WTC11 (cell line): ENCODE results near the gene GAGE12J. TPM values are rescaled to one million over a fixed set of nuclear protein-coding genes. Genes with fewer than 3 reads are reported as not detected.
A peak's percentile ranks its signal among the peaks of the same experiment; 100 is the strongest.

ENCODE experiments used
- ATAC-seq: fragments of 200-7000 bp; cut with Tn5 transposase; 2 replicates; pipeline ENCODE4 v1.10.0; 2021; ENCODE audit warnings: mild to moderate bottlenecking, moderate library complexity
- CTCF ChIA-PET: fragments of 300-600 bp; sonication (Branson Sonifier 250); formaldehyde crosslinking; loops from one replicate; lab custom pipeline; 2021; ENCODE audit warnings: antibody characterized with exemption; lab: Charles Lee
- POLR2A ChIA-PET: fragments of 350-600 bp; sonication (Branson Sonifier 250); formaldehyde crosslinking; loops from one replicate; lab custom pipeline; 2021; ENCODE audit warnings: antibody characterized with exemption; lab: Charles Lee
- DNase-seq: peaks from one replicate; pipeline ENCODE4 v3.0.0; 2021; ENCODE audit warnings: low spot score
- H3K27ac Mint-ChIP-seq: 2 replicates; pipeline ENCODE4 v1.8.0; 2021; ENCODE audit warnings: mixed read lengths
- H3K27me3 Mint-ChIP-seq: 2 replicates; pipeline ENCODE4 v1.8.0; 2021; ENCODE audit warnings: low read depth, mild to moderate bottlenecking, moderate library complexity, mixed read lengths
- H3K36me3 Mint-ChIP-seq: 2 replicates; pipeline ENCODE4 v1.8.0; 2021; ENCODE audit warnings: mixed read lengths
- H3K4me1 Mint-ChIP-seq: 2 replicates; pipeline ENCODE4 v1.8.0; 2022; ENCODE audit warnings: mixed read lengths
- H3K4me3 Mint-ChIP-seq: 2 replicates; pipeline ENCODE4 v1.8.0; 2021; ENCODE audit warnings: mild to moderate bottlenecking, moderate library complexity, mixed read lengths
- H3K9me3 Mint-ChIP-seq: 2 replicates; pipeline ENCODE4 v1.8.0; 2021; ENCODE audit warnings: mixed read lengths
- ATF1 ChIP-seq: sonication (generic); formaldehyde crosslinking; IDR thresholded peaks from 2 replicates; pipeline ENCODE4 v1.8.1; 2023; ENCODE audit warnings: mild to moderate bottlenecking, moderate library complexity, missing genetic modification reagents
- EMX1 ChIP-seq: fragments of 250-450 bp; sonication (Bioruptor Pico); IDR thresholded peaks from 2 replicates; pipeline ENCODE4 v1.8.0; 2021; ENCODE audit warnings: mild to moderate bottlenecking
- FOXJ3 ChIP-seq: sonication (generic); formaldehyde crosslinking; IDR thresholded peaks from 2 replicates; pipeline ENCODE4 v1.9.0; 2021; ENCODE audit warnings: missing genetic modification reagents, mild to moderate bottlenecking, borderline replicate concordance
- FOXK1 ChIP-seq: sonication (generic); formaldehyde crosslinking; IDR thresholded peaks from 2 replicates; pipeline ENCODE4 v1.8.0; 2022; ENCODE audit warnings: mild to moderate bottlenecking, moderate library complexity, missing genetic modification reagents
- GTF2I ChIP-seq: fragments of 250-450 bp; sonication (Bioruptor Pico); conservative IDR thresholded peaks from 2 replicates; pipeline ENCODE4 v1.4.0; 2021; ENCODE audit warnings: mild to moderate bottlenecking
- MYBL2 ChIP-seq: sonication (generic); formaldehyde crosslinking; IDR thresholded peaks from 2 replicates; pipeline ENCODE4 v1.8.1; 2023; ENCODE audit warnings: mild to moderate bottlenecking, moderate library complexity, missing genetic modification reagents
- NR2C2 ChIP-seq: sonication (generic); formaldehyde crosslinking; IDR thresholded peaks from 2 replicates; pipeline ENCODE4 v1.8.0; 2022; ENCODE audit warnings: mild to moderate bottlenecking, missing genetic modification reagents
- NR3C1 ChIP-seq: sonication (generic); formaldehyde crosslinking; conservative IDR thresholded peaks from 2 replicates; pipeline ENCODE4 v1.8.1; 2023; ENCODE audit warnings: low read depth, mild to moderate bottlenecking, missing genetic modification reagents
- TEAD1 ChIP-seq: sonication (generic); formaldehyde crosslinking; IDR thresholded peaks from 2 replicates; pipeline ENCODE4 v1.8.0; 2022; ENCODE audit warnings: mild to moderate bottlenecking, missing genetic modification reagents
- total RNA-seq: library from RNA; stranded (reverse); gene quantifications from 3 replicates; pipeline ENCODE4 v1.2.3, GENCODE V29; 2021
- TF ChIP-seq, protein P1 (sequence below): fragments of 250-450 bp; sonication (Bioruptor Pico); IDR thresholded peaks from 2 replicates; pipeline ENCODE4 v1.9.0; 2021; ENCODE audit warnings: mild to moderate bottlenecking, borderline replicate concordance
- TF ChIP-seq, protein P2 (sequence below): sonication (generic); formaldehyde crosslinking; IDR thresholded peaks from 2 replicates; pipeline ENCODE4 v1.8.1; 2022; ENCODE audit warnings: missing genetic modification reagents, borderline replicate concordance
- TF ChIP-seq, protein P3 (sequence below): sonication (generic); formaldehyde crosslinking; IDR thresholded peaks from 2 replicates; pipeline ENCODE4 v1.8.0; 2023; ENCODE audit warnings: mild to moderate bottlenecking, missing genetic modification reagents
- TF ChIP-seq, protein P4 (sequence below): sonication (generic); formaldehyde crosslinking; IDR thresholded peaks from 2 replicates; pipeline ENCODE4 v1.8.1; 2022; ENCODE audit warnings: low read depth, missing genetic modification reagents, borderline replicate concordance
- TF ChIP-seq, protein P5 (sequence below): sonication (generic); formaldehyde crosslinking; IDR thresholded peaks from 2 replicates; pipeline ENCODE4 v1.8.1; 2022; ENCODE audit warnings: mild to moderate bottlenecking, moderate library complexity, missing genetic modification reagents
- TF ChIP-seq, protein P6 (sequence below): fragments of 250-450 bp; sonication (Bioruptor Pico); IDR thresholded peaks from 2 replicates; pipeline ENCODE4 v2.1.2; 2022; ENCODE audit warnings: mild to moderate bottlenecking, moderate library complexity
- TF ChIP-seq, protein P7 (sequence below): sonication (generic); formaldehyde crosslinking; IDR thresholded peaks from 2 replicates; pipeline ENCODE4 v1.8.0; 2022; ENCODE audit warnings: mild to moderate bottlenecking, missing genetic modification reagents
- TF ChIP-seq, protein P8 (sequence below): sonication (generic); formaldehyde crosslinking; IDR thresholded peaks from 2 replicates; pipeline ENCODE4 v1.8.0; 2022; ENCODE audit warnings: missing genetic modification reagents

Gene GAGE12J
- total RNA-seq, 1 experiment from 2014 or later = not detected

DNA sequence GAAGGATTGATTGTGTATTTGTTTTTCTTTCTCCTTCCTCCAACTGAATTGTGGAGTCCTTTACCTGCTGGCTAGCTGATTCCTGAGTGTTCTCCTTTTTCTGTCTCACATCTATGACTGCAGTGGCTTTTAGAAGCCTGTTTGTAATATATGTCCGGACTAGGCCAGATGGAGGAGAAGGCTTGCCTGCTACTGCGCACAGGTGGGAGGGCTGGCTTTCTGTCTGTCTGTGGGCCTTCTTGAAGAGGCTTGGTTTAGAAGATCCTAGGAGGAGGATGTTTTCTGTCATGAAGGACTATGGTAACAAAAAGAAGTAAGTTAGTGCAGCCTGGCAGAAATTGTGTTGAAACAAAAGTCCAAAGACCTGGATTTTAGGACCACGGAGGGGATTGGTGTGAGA lies 43.8 kb upstream of the GAGE12J start:
- Mint-ChIP-seq H3K36me3 (peaks cover under 1% of the 10 kb centered on the region; the same call in 1 of the 2 replicates), H3K4me3 (no peak overlapping the region), H3K4me1 (peaks cover 17% of the 10 kb centered on the region), H3K27ac (0 out of 2 replicates have a peak overlapping the region, but pooled peaks have one; percentile 54), H3K9me3 (no peaks in the 10 kb centered on the region), H3K27me3 (no peaks in the 10 kb centered on the region)
- DNase-seq (no peak), ATAC-seq (no peak)
- POLR2A ChIA-PET = no interaction called here
- CTCF ChIA-PET = no interaction called here
- TF ChIP-seq, protein P1, sequence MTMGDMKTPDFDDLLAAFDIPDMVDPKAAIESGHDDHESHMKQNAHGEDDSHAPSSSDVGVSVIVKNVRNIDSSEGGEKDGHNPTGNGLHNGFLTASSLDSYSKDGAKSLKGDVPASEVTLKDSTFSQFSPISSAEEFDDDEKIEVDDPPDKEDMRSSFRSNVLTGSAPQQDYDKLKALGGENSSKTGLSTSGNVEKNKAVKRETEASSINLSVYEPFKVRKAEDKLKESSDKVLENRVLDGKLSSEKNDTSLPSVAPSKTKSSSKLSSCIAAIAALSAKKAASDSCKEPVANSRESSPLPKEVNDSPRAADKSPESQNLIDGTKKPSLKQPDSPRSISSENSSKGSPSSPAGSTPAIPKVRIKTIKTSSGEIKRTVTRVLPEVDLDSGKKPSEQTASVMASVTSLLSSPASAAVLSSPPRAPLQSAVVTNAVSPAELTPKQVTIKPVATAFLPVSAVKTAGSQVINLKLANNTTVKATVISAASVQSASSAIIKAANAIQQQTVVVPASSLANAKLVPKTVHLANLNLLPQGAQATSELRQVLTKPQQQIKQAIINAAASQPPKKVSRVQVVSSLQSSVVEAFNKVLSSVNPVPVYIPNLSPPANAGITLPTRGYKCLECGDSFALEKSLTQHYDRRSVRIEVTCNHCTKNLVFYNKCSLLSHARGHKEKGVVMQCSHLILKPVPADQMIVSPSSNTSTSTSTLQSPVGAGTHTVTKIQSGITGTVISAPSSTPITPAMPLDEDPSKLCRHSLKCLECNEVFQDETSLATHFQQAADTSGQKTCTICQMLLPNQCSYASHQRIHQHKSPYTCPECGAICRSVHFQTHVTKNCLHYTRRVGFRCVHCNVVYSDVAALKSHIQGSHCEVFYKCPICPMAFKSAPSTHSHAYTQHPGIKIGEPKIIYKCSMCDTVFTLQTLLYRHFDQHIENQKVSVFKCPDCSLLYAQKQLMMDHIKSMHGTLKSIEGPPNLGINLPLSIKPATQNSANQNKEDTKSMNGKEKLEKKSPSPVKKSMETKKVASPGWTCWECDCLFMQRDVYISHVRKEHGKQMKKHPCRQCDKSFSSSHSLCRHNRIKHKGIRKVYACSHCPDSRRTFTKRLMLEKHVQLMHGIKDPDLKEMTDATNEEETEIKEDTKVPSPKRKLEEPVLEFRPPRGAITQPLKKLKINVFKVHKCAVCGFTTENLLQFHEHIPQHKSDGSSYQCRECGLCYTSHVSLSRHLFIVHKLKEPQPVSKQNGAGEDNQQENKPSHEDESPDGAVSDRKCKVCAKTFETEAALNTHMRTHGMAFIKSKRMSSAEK = no peak
- TF ChIP-seq GTF2I (CRISPR knock-in tag) (no peak), NR2C2 (CRISPR knock-in tag) (no peak), ATF1 (CRISPR knock-in tag) (no peak)
- TF ChIP-seq, protein P2, sequence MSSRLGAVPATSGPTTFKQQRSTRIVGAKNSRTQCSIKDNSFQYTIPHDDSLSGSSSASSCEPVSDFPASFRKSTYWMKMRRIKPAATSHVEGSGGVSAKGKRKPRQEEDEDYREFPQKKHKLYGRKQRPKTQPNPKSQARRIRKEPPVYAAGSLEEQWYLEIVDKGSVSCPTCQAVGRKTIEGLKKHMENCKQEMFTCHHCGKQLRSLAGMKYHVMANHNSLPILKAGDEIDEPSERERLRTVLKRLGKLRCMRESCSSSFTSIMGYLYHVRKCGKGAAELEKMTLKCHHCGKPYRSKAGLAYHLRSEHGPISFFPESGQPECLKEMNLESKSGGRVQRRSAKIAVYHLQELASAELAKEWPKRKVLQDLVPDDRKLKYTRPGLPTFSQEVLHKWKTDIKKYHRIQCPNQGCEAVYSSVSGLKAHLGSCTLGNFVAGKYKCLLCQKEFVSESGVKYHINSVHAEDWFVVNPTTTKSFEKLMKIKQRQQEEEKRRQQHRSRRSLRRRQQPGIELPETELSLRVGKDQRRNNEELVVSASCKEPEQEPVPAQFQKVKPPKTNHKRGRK = no peak
- TF ChIP-seq, all 79 proteins: peak for 0

DNA sequence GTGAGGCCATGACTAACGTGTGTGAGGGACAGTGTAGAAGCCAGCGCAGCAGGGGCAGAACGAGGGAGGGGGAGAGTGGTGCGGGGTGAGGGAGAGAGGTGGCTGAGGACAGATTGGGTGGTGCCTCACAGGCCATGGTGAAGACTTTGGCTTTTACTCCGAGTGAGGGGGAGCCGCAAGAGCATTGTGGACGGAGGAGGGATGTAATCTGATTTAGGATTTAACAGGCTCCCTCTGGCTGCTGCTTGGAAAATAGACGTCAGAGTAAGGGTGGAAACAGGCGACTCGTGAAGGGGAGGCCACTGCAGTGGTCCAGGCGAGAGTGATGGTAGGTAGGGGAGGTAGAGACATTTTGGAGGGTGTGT lies 39.2 kb upstream of the GAGE12J start:
- Mint-ChIP-seq H3K27ac (no peak overlapping the region; the same call in 1 of the 2 replicates), H3K4me3 (no peak overlapping the region), H3K27me3 (no peaks in the 10 kb centered on the region), H3K4me1 (peaks cover 10% of the 10 kb centered on the region), H3K9me3 (no peaks in the 10 kb centered on the region), H3K36me3 (no peaks in the 10 kb centered on the region)
- POLR2A ChIA-PET = no interaction called here
- ATAC-seq = peak; percentile 86
- CTCF ChIA-PET = no interaction called here
- peak; percentile 17 for DNase-seq
- TF ChIP-seq, protein P3, sequence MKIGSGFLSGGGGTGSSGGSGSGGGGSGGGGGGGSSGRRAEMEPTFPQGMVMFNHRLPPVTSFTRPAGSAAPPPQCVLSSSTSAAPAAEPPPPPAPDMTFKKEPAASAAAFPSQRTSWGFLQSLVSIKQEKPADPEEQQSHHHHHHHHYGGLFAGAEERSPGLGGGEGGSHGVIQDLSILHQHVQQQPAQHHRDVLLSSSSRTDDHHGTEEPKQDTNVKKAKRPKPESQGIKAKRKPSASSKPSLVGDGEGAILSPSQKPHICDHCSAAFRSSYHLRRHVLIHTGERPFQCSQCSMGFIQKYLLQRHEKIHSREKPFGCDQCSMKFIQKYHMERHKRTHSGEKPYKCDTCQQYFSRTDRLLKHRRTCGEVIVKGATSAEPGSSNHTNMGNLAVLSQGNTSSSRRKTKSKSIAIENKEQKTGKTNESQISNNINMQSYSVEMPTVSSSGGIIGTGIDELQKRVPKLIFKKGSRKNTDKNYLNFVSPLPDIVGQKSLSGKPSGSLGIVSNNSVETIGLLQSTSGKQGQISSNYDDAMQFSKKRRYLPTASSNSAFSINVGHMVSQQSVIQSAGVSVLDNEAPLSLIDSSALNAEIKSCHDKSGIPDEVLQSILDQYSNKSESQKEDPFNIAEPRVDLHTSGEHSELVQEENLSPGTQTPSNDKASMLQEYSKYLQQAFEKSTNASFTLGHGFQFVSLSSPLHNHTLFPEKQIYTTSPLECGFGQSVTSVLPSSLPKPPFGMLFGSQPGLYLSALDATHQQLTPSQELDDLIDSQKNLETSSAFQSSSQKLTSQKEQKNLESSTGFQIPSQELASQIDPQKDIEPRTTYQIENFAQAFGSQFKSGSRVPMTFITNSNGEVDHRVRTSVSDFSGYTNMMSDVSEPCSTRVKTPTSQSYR (CRISPR knock-in tag) = no peak
- TF ChIP-seq FOXJ3 (no peak), MYBL2 (CRISPR knock-in tag) (no peak), TEAD1 (CRISPR knock-in tag) (no peak), EMX1 (CRISPR knock-in tag) (no peak), NR3C1 (CRISPR knock-in tag) (no peak), FOXK1 (no peak)
- TF ChIP-seq, protein P4, sequence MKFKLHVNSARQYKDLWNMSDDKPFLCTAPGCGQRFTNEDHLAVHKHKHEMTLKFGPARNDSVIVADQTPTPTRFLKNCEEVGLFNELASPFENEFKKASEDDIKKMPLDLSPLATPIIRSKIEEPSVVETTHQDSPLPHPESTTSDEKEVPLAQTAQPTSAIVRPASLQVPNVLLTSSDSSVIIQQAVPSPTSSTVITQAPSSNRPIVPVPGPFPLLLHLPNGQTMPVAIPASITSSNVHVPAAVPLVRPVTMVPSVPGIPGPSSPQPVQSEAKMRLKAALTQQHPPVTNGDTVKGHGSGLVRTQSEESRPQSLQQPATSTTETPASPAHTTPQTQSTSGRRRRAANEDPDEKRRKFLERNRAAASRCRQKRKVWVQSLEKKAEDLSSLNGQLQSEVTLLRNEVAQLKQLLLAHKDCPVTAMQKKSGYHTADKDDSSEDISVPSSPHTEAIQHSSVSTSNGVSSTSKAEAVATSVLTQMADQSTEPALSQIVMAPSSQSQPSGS = no peak
- TF ChIP-seq, protein P5, sequence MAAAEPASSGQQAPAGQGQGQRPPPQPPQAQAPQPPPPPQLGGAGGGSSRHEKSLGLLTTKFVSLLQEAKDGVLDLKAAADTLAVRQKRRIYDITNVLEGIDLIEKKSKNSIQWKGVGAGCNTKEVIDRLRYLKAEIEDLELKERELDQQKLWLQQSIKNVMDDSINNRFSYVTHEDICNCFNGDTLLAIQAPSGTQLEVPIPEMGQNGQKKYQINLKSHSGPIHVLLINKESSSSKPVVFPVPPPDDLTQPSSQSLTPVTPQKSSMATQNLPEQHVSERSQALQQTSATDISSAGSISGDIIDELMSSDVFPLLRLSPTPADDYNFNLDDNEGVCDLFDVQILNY = no peak
- TF ChIP-seq, protein P6, sequence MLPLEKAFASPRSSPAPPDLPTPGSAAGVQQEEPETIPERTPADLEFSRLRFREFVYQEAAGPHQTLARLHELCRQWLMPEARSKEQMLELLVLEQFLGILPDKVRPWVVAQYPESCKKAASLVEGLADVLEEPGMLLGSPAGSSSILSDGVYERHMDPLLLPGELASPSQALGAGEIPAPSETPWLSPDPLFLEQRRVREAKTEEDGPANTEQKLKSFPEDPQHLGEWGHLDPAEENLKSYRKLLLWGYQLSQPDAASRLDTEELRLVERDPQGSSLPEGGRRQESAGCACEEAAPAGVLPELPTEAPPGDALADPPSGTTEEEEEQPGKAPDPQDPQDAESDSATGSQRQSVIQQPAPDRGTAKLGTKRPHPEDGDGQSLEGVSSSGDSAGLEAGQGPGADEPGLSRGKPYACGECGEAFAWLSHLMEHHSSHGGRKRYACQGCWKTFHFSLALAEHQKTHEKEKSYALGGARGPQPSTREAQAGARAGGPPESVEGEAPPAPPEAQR (CRISPR knock-in tag) = no peak
- TF ChIP-seq, protein P7, sequence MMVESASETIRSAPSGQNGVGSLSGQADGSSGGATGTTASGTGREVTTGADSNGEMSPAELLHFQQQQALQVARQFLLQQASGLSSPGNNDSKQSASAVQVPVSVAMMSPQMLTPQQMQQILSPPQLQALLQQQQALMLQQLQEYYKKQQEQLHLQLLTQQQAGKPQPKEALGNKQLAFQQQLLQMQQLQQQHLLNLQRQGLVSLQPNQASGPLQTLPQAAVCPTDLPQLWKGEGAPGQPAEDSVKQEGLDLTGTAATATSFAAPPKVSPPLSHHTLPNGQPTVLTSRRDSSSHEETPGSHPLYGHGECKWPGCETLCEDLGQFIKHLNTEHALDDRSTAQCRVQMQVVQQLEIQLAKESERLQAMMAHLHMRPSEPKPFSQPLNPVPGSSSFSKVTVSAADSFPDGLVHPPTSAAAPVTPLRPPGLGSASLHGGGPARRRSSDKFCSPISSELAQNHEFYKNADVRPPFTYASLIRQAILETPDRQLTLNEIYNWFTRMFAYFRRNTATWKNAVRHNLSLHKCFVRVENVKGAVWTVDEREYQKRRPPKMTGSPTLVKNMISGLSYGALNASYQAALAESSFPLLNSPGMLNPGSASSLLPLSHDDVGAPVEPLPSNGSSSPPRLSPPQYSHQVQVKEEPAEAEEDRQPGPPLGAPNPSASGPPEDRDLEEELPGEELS = no peak
- TF ChIP-seq, protein P8, sequence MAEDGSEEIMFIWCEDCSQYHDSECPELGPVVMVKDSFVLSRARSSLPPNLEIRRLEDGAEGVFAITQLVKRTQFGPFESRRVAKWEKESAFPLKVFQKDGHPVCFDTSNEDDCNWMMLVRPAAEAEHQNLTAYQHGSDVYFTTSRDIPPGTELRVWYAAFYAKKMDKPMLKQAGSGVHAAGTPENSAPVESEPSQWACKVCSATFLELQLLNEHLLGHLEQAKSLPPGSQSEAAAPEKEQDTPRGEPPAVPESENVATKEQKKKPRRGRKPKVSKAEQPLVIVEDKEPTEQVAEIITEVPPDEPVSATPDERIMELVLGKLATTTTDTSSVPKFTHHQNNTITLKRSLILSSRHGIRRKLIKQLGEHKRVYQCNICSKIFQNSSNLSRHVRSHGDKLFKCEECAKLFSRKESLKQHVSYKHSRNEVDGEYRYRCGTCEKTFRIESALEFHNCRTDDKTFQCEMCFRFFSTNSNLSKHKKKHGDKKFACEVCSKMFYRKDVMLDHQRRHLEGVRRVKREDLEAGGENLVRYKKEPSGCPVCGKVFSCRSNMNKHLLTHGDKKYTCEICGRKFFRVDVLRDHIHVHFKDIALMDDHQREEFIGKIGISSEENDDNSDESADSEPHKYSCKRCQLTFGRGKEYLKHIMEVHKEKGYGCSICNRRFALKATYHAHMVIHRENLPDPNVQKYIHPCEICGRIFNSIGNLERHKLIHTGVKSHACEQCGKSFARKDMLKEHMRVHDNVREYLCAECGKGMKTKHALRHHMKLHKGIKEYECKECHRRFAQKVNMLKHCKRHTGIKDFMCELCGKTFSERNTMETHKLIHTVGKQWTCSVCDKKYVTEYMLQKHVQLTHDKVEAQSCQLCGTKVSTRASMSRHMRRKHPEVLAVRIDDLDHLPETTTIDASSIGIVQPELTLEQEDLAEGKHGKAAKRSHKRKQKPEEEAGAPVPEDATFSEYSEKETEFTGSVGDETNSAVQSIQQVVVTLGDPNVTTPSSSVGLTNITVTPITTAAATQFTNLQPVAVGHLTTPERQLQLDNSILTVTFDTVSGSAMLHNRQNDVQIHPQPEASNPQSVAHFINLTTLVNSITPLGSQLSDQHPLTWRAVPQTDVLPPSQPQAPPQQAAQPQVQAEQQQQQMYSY (CRISPR knock-in tag) = no peak
